ENCODE results near the gene TMOD2.
"Not testable (repeated sequence)": the region's sequence is repeated elsewhere in the genome, so short reads cannot be mapped to it uniquely, and the experiment has no call there.

DNA sequence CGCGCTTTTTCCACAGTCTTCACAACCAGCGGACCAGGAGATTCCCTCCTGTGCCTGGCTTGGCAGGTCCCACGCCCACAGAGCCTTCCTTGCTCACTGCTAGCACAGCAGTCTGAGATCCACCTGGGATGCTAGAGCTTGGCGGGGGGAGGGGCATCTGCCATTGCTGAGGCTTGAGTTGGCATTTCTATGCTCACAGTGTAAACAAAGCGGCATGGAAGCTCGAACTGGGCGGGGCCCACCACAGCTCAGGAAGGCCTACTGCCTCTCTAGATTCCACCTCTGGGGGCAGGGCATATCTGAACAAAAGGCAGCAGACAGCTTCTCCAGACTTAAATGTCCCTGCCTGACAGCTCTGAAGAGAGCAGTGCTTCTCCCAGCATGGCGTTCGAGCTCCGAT is 35.7 kb downstream of the TMOD2 start:
- not testable (repeated sequence) for TF ChIP-seq SMAD4 (CRISPR knock-in tag; IDR thresholded peaks at IDR 0.05); IRF2 (CRISPR knock-in tag; IDR thresholded peaks at IDR 0.05; ENCODE audit: borderline replicate concordance, low read depth)
- TF ChIP-seq, protein P1, sequence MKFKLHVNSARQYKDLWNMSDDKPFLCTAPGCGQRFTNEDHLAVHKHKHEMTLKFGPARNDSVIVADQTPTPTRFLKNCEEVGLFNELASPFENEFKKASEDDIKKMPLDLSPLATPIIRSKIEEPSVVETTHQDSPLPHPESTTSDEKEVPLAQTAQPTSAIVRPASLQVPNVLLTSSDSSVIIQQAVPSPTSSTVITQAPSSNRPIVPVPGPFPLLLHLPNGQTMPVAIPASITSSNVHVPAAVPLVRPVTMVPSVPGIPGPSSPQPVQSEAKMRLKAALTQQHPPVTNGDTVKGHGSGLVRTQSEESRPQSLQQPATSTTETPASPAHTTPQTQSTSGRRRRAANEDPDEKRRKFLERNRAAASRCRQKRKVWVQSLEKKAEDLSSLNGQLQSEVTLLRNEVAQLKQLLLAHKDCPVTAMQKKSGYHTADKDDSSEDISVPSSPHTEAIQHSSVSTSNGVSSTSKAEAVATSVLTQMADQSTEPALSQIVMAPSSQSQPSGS (CRISPR knock-in tag; IDR thresholded peaks at IDR 0.05; ENCODE audit: borderline replicate concordance, low read depth), result not testable (repeated sequence)
- TF ChIP-seq, protein P2, sequence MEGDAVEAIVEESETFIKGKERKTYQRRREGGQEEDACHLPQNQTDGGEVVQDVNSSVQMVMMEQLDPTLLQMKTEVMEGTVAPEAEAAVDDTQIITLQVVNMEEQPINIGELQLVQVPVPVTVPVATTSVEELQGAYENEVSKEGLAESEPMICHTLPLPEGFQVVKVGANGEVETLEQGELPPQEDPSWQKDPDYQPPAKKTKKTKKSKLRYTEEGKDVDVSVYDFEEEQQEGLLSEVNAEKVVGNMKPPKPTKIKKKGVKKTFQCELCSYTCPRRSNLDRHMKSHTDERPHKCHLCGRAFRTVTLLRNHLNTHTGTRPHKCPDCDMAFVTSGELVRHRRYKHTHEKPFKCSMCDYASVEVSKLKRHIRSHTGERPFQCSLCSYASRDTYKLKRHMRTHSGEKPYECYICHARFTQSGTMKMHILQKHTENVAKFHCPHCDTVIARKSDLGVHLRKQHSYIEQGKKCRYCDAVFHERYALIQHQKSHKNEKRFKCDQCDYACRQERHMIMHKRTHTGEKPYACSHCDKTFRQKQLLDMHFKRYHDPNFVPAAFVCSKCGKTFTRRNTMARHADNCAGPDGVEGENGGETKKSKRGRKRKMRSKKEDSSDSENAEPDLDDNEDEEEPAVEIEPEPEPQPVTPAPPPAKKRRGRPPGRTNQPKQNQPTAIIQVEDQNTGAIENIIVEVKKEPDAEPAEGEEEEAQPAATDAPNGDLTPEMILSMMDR (IDR thresholded peaks at IDR 0.05), result not testable (repeated sequence)
- TF ChIP-seq, protein P3, sequence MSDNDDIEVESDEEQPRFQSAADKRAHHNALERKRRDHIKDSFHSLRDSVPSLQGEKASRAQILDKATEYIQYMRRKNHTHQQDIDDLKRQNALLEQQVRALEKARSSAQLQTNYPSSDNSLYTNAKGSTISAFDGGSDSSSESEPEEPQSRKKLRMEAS (CRISPR knock-in tag; IDR thresholded peaks at IDR 0.05), result 0 out of 2 replicates have a peak, but pooled peaks have one; percentile 34
